Mesenchymal stem cell (in vitro differentiated cells and primary cell): Measurements from ENCODE around the gene ADRM1.

Source experiments
- DNase-seq: peaks from one replicate; pipeline ENCODE4 v3.0.0-alpha.2; 2013
- H2AFZ ChIP-seq: one replicate; pipeline ENCODE4 v1.6.1; 2013; ENCODE audit warnings: low read depth, mild to moderate bottlenecking, control low read depth, inconsistent platforms, low read length, moderate library complexity
- H2AK5ac ChIP-seq: 2 replicates; pipeline ENCODE4 v1.6.1; 2013; ENCODE audit warnings: low read length, moderate library complexity, mild to moderate bottlenecking, inconsistent platforms; ENCODE audit not compliant: severe bottlenecking
- H2BK120ac ChIP-seq: one replicate; pipeline ENCODE4 v1.6.1; 2013; ENCODE audit warnings: low read depth, mild to moderate bottlenecking, inconsistent platforms, low read length, moderate library complexity
- H2BK12ac ChIP-seq, 2 experiments: one replicate each; pipeline ENCODE4 v1.6.1; 2013; ENCODE audit warnings: inconsistent platforms in 2 of 2, low read length in 2 of 2, mild to moderate bottlenecking in 2 of 2, moderate library complexity in 2 of 2, control low read depth in 1 of 2
- H2BK15ac ChIP-seq: one replicate; pipeline ENCODE4 v1.6.1; 2013; ENCODE audit warnings: mild to moderate bottlenecking, low read depth, inconsistent platforms; ENCODE audit not compliant: poor library complexity, severe bottlenecking
- H2BK5ac ChIP-seq: 2 replicates; pipeline ENCODE4 v1.6.1; 2013; ENCODE audit warnings: low read depth, mild to moderate bottlenecking, low read length, control low read depth, inconsistent platforms; ENCODE audit not compliant: poor library complexity, severe bottlenecking
- H3K14ac ChIP-seq, 2 experiments: one replicate each; pipeline ENCODE4 v1.6.1; 2013; ENCODE audit warnings: inconsistent platforms in 2 of 2, low read length in 2 of 2, control low read depth in 1 of 2, mild to moderate bottlenecking in 1 of 2, moderate library complexity in 1 of 2
- H3K18ac ChIP-seq, 2 experiments: one replicate each; pipeline ENCODE4 v1.6.1; 2013; ENCODE audit warnings: inconsistent platforms in 2 of 2, low read length in 2 of 2, control low read depth in 1 of 2, low read depth in 1 of 2, mild to moderate bottlenecking in 1 of 2
- H3K23ac ChIP-seq, 2 experiments: one replicate each; pipeline ENCODE4 v1.6.1; 2013; ENCODE audit warnings: inconsistent platforms in 2 of 2, low read length in 2 of 2, mild to moderate bottlenecking in 2 of 2, moderate library complexity in 2 of 2, control low read depth in 1 of 2
- H3K27ac ChIP-seq: 2 replicates; pipeline ENCODE4 v1.5.1; 2013; ENCODE audit warnings: mild to moderate bottlenecking, moderate library complexity, low read length, control low read depth, inconsistent platforms; ENCODE audit not compliant: poor library complexity, severe bottlenecking
- H3K27me3 ChIP-seq, 2 experiments: 2 replicates each; pipeline versions ENCODE4 v1.6.1 to v1.7.0; 2013; ENCODE audit warnings: low read length in 2 of 2, mild to moderate bottlenecking in 2 of 2, moderate library complexity in 2 of 2, control low read depth in 1 of 2, inconsistent platforms in 1 of 2; ENCODE audit not compliant: control insufficient read depth in 1 of 2, insufficient read depth in 1 of 2
- H3K36me3 ChIP-seq, 2 experiments: 2 replicates each; pipeline versions ENCODE4 v1.6.1 to v1.7.0; 2013; ENCODE audit warnings: low read length in 2 of 2, control low read depth in 1 of 2, inconsistent platforms in 1 of 2, low read depth in 1 of 2, mild to moderate bottlenecking in 1 of 2; ENCODE audit not compliant: insufficient read depth in 2 of 2, control insufficient read depth in 1 of 2
- H3K4ac ChIP-seq, 2 experiments: one replicate each; pipeline ENCODE4 v1.6.1; 2013; ENCODE audit warnings: inconsistent platforms in 2 of 2, low read length in 2 of 2, mild to moderate bottlenecking in 2 of 2, moderate library complexity in 2 of 2, control low read depth in 1 of 2, low read depth in 1 of 2
- H3K4me1 ChIP-seq: 2 replicates; pipeline ENCODE4 v1.6.1; 2013; ENCODE audit warnings: low read depth, low read length, control low read depth; ENCODE audit not compliant: control insufficient read depth, insufficient read depth
- H3K4me2 ChIP-seq: 2 replicates; pipeline ENCODE4 v1.6.1; 2013; ENCODE audit warnings: low read length, mild to moderate bottlenecking, inconsistent platforms; ENCODE audit not compliant: poor library complexity, severe bottlenecking
- H3K4me3 ChIP-seq, 2 experiments: 2 replicates each; pipeline versions ENCODE4 v1.5.1 to v1.7.0; 2013; ENCODE audit warnings: low read length in 2 of 2, mild to moderate bottlenecking in 2 of 2, control low read depth in 1 of 2, low read depth in 1 of 2; ENCODE audit not compliant: insufficient read depth in 1 of 2
- H3K79me1 ChIP-seq: replicated peaks from 2 replicates; pipeline ENCODE4 v1.6.1; 2013; ENCODE audit warnings: mild to moderate bottlenecking, control low read depth, low read length, inconsistent platforms; ENCODE audit not compliant: poor library complexity, severe bottlenecking
- H3K9ac ChIP-seq: 2 replicates; pipeline ENCODE4 v1.7.0; 2013; ENCODE audit warnings: mild to moderate bottlenecking, low read length, moderate library complexity
- H3K9me3 ChIP-seq: 2 replicates; pipeline ENCODE4 v1.7.0; 2013; ENCODE audit warnings: mild to moderate bottlenecking, low read length; ENCODE audit not compliant: control insufficient read depth
- H4K8ac ChIP-seq: one replicate; pipeline ENCODE4 v1.6.1; 2013; ENCODE audit warnings: inconsistent platforms, mild to moderate bottlenecking, low read length, moderate library complexity
- H4K91ac ChIP-seq: one replicate; pipeline ENCODE4 v1.6.1; 2013; ENCODE audit warnings: mild to moderate bottlenecking, low read length, inconsistent platforms
- WGBS: methylation state at CpG from one replicate; pipeline ENCODE4 v1.1.7; 2013; ENCODE audit warnings: mixed read lengths; 5-methylcytosine and 5-hydroxymethylcytosine counted together

The ADRM1 gene

GRCh38 chr20:62352402-62353288 is 49.8 kb downstream of the ADRM1 start:
- Histone ChIP-seq H3K18ac (no peak overlapping the region), H3K27ac (peak overlapping the region; percentile 14), H3K4me2 (no peak overlapping the region), H2BK5ac (no peak overlapping the region), H2BK120ac (no peak overlapping the region), H3K23ac (no peak overlapping the region), H3K9me3 (peaks cover 3% of the 10 kb centered on the region), H2BK15ac (peak overlapping the region; percentile 12), H2AK5ac (no peak overlapping the region), H3K9ac (no peak overlapping the region), H2BK12ac (no peak overlapping the region), H3K36me3 (peaks cover 9 to 81% of the 10 kb centered on the region in 2 experiments), H4K91ac (no peak overlapping the region), H2AFZ (no peak overlapping the region), H3K4me3 (no peak overlapping the region), H3K4me1 (peaks cover 72% of the 10 kb centered on the region), H3K4ac (no peak overlapping the region), H4K8ac (no peak overlapping the region), H3K27me3 (no peaks in the 10 kb centered on the region), H3K14ac (no peak overlapping the region), H3K79me1 (peaks cover 19% of the 10 kb centered on the region)
- no peak for DNase-seq
- WGBS: 92% methylated on average over 43 of the region's 43 CpGs

GRCh38 chr20:62353289-62354030 is 50.7 kb downstream of the ADRM1 start:
- H3K18ac ChIP-seq: no peak overlapping the region
- peak overlapping the region; percentile 59 for H2BK120ac ChIP-seq
- H2BK15ac ChIP-seq: no peak overlapping the region
- no peak overlapping the region for H3K4ac ChIP-seq
- H2BK12ac ChIP-seq: no peak overlapping the region
- H3K4me2 ChIP-seq: no peak overlapping the region
- no peak overlapping the region for H3K4me3 ChIP-seq
- no peak overlapping the region for H3K23ac ChIP-seq
- H3K9me3 ChIP-seq: peaks cover 3% of the 10 kb centered on the region
- no peaks in the 10 kb centered on the region for H3K27me3 ChIP-seq
- peaks cover 16% of the 10 kb centered on the region for H3K79me1 ChIP-seq
- no peak for DNase-seq
- H3K36me3 ChIP-seq: peaks cover 9 to 82% of the 10 kb centered on the region in 2 experiments
- H3K14ac ChIP-seq: no peak overlapping the region
- H3K4me1 ChIP-seq: peaks cover 80% of the 10 kb centered on the region
- H3K27ac ChIP-seq: peak overlapping the region; percentile 14
- no peak overlapping the region for H2AFZ ChIP-seq
- no peak overlapping the region for H3K9ac ChIP-seq
- 96% methylated on average over 16 of the region's 16 CpGs for WGBS
- H2AK5ac ChIP-seq: peak overlapping the region; percentile 10
- no peak overlapping the region for H4K8ac ChIP-seq
- H4K91ac ChIP-seq: peak overlapping the region; percentile 18
- no peak overlapping the region for H2BK5ac ChIP-seq

DNA sequence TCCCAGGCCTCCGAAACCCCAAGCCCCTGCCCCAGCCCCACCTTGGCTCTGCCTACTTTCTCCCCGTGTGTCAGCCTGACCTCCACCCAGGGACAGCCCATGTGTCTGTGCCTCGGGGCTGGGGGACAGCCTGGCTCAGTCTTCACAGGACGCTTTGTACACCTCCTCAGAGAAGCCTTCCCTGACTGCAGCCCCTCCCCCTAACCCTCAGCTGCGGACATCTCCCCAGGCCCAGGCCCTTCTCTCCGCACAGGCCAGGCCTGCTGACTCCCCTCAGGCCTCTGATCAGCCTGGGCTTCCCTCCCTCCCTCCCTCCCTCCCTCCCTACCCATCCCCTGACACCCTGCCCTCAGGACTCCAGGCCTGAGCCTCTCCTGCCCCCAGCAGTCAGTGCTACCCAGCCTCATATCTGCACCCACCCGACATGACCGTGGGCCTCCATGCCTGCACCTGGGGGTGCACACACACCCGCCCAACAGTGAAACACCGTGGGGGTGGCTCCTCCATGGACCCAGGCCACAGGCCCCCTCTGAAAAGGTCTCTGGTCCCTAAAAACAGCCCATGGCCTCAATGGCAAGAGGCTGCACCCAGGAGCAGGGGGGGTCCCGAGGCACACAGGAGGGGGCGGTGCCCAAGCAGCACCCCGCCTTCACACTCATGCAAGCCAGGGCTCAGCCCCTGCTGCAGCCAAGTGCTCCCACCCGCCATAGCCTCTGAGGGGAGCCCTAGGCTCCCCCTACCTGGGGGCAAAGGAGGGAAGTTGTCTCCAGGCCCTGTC is 51.4 kb downstream of the ADRM1 start:
- H3K9ac ChIP-seq: no peak overlapping the region
- no peaks in the 10 kb centered on the region for H3K27me3 ChIP-seq
- H2BK5ac ChIP-seq: peak overlapping the region; percentile 71
- no peak overlapping the region for H2BK120ac ChIP-seq
- WGBS: 74% methylated on average over 14 of the region's 14 CpGs
- peaks cover 2% of the 10 kb centered on the region for H3K9me3 ChIP-seq
- peaks cover 19% of the 10 kb centered on the region for H3K79me1 ChIP-seq
- peak overlapping the region; percentile 100 for H2AK5ac ChIP-seq
- H3K23ac ChIP-seq: no peak overlapping the region
- no peak overlapping the region for H3K4me2 ChIP-seq
- no peak overlapping the region for H4K91ac ChIP-seq
- no peak overlapping the region for H2BK12ac ChIP-seq
- peaks cover 87% of the 10 kb centered on the region for H3K4me1 ChIP-seq
- peak overlapping the region in 1 of 2 experiments; percentile 61 for H3K18ac ChIP-seq
- H2BK15ac ChIP-seq: no peak overlapping the region
- no peak overlapping the region for H3K4ac ChIP-seq
- no peak overlapping the region for H4K8ac ChIP-seq
- H2AFZ ChIP-seq: no peak overlapping the region
- peak overlapping the region in 1 of 2 experiments; percentile 7 for H3K14ac ChIP-seq
- H3K36me3 ChIP-seq: peaks cover 9 to 89% of the 10 kb centered on the region in 2 experiments
- no peak overlapping the region for H3K4me3 ChIP-seq
- no peak for DNase-seq
- H3K27ac ChIP-seq: peak overlapping the region; percentile 96
